Measurements from ENCODE around the gene LBHD1.
"Not testable (repeated sequence)": the region's sequence is repeated elsewhere in the genome, so short reads cannot be mapped to it uniquely, and the experiment has no call there.

LBHD1 gene

GRCh38 chr11:62664405-62665074 lies 7.5 kb downstream of the LBHD1 start:
- DNase-seq (ENCODE audit: low spot score) = peak; percentile 78

GRCh38 chr11:62656796-62657429 lies 15.2 kb downstream of the LBHD1 start:
- no peak for DNase-seq (ENCODE audit: low spot score)

GRCh38 chr11:62654297-62654696 lies 17.8 kb downstream of the LBHD1 start:
- no peak for DNase-seq (ENCODE audit: low spot score)

GRCh38 chr11:62652161-62653006 lies 19.7 kb downstream of the LBHD1 start:
- no peak for DNase-seq (ENCODE audit: low spot score)

GRCh38 chr11:62650283-62650682 lies 21.8 kb downstream of the LBHD1 start:
- not testable (repeated sequence) for DNase-seq (ENCODE audit: low spot score)

- DNase-seq (ENCODE audit: low spot score) = no peak
These were observed 22.6 kb downstream of the LBHD1 start for GRCh38 chr11:62649486-62649885.

GRCh38 chr11:62648967-62649364 lies 23.1 kb downstream of the LBHD1 start:
- DNase-seq (ENCODE audit: low spot score) = no peak

- no peak for DNase-seq (ENCODE audit: low spot score)
These were observed 23.7 kb downstream of the LBHD1 start for GRCh38 chr11:62648185-62648966.

GRCh38 chr11:62647609-62648005 lies 24.5 kb downstream of the LBHD1 start:
- no peak for DNase-seq (ENCODE audit: low spot score)

- no peak for DNase-seq (ENCODE audit: low spot score)
These were observed 25.1 kb downstream of the LBHD1 start for GRCh38 chr11:62646825-62647608.

- peak; percentile 97 for DNase-seq (ENCODE audit: low spot score)
These were observed 25.9 kb downstream of the LBHD1 start, which contains the start of gene GANAB for GRCh38 chr11:62645946-62646824. Gene GANAB (minus strand): TSS chr11:62646613. CDS start chr11:62646599, 14 bp downstream.

- no peak for DNase-seq (ENCODE audit: low spot score)
These were observed 26.5 kb downstream of the LBHD1 start for GRCh38 chr11:62645671-62645945.

- no peak for DNase-seq (ENCODE audit: low spot score)
These were observed 27.8 kb downstream of the LBHD1 start for GRCh38 chr11:62644220-62644619.

GRCh38 chr11:62632492-62632891 lies 39.6 kb downstream of the LBHD1 start:
- DNase-seq (ENCODE audit: low spot score) = no peak

- no peak for DNase-seq (ENCODE audit: low spot score)
These were observed 44.4 kb downstream of the LBHD1 start for GRCh38 chr11:62627713-62628112.

- no peak for DNase-seq (ENCODE audit: low spot score)
These were observed 49.5 kb downstream of the LBHD1 start for GRCh38 chr11:62622476-62623089.

- peak; percentile 98 for DNase-seq (ENCODE audit: low spot score)
These were observed 50.2 kb downstream of the LBHD1 start, which contains the start of gene B3GAT3 for GRCh38 chr11:62621567-62622470. Gene B3GAT3 (minus strand): TSS chr11:62621986. CDS start chr11:62621947, 39 bp downstream.

GRCh38 chr11:62621027-62621566 lies 51.0 kb downstream of the LBHD1 start:
- DNase-seq (ENCODE audit: low spot score) = no peak
